Prostate gland (tissue), 2 donors: ENCODE measurements around the gene AANAT. TPM values are rescaled to one million over a fixed set of nuclear protein-coding genes. Genes with fewer than 3 reads are reported as not detected.
"Not testable (repeated sequence)": the region's sequence is repeated elsewhere in the genome, so short reads cannot be mapped to it uniquely, and the experiment has no call there.

Source experiments
- DNase-seq: peaks from one replicate; pipeline ENCODE4 v3.0.0-alpha.2; 2019; ENCODE audit warnings: low spot score
- H3K27ac ChIP-seq, 2 donors: fragments of 200-600 bp; sonication (generic); 2 replicates each; pipeline ENCODE4 v1.5.1; 2017 to 2019
- H3K27me3 ChIP-seq: fragments of 200-600 bp; sonication (generic); replicated peaks from 2 replicates; pipeline ENCODE4 v1.5.1; 2019; ENCODE audit not compliant: insufficient read depth
- H3K36me3 ChIP-seq, 2 donors: fragments of 200-600 bp; sonication (generic); 1 replicate in 1 of 2; 2 replicates in 1 of 2; pipeline versions ENCODE4 v1.5.1 to v1.8.1; 2017 to 2019
- H3K4me1 ChIP-seq: fragments of 200-600 bp; sonication (generic); replicated peaks from 2 replicates; pipeline ENCODE4 v1.5.1; 2019
- H3K4me3 ChIP-seq, 2 donors: fragments of 200-600 bp; sonication (generic); 2 replicates each; pipeline ENCODE4 v1.5.1; 2017 to 2019
- H3K9me3 ChIP-seq: fragments of 200-600 bp; sonication (generic); 2 replicates; pipeline ENCODE4 v1.5.1; 2017
- CTCF ChIP-seq, 4 experiments: fragments of 200-600 bp in 2 of 4; fragments of 450-650 bp in 2 of 4; sonication (generic) in 2 of 4; IDR thresholded peaks; 1 replicate in 3 of 4; 2 replicates in 1 of 4; pipeline ENCODE4 v1.5.1; 2016 to 2019; ENCODE audit warnings: antibody characterized with exemption in 4 of 4, mild to moderate bottlenecking in 2 of 4, moderate library complexity in 2 of 4
- POLR2A ChIP-seq: fragments of 450-650 bp; IDR thresholded peaks from one replicate; pipeline ENCODE4 v1.6.1; 2016; ENCODE audit warnings: antibody characterized with exemption, mild to moderate bottlenecking
- POLR2AphosphoS5 ChIP-seq: sonication (generic); formaldehyde crosslinking; IDR thresholded peaks from one replicate; pipeline ENCODE4 v1.6.1; 2017; ENCODE audit warnings: antibody characterized with exemption
- WGBS: methylation state at CpG from one replicate; pipeline ENCODE4 v1.1.5; 2018; 5-methylcytosine and 5-hydroxymethylcytosine counted together
- intact Hi-C: fragments of 100-400 bp; cut with DNase I; formaldehyde crosslinking; loops from one replicate; pipeline ENCODE4 v1.14.2; 2022
- total RNA-seq, 2 donors: library from RNA; depleted of rRNA; stranded (reverse); fragments of >200 nt; gene quantifications; one replicate each; pipeline ENCODE4 v1.1.0, GENCODE V29; 2016

AANAT gene
- total RNA-seq, 2 donors from 2014 or later: not detected

- no peak for DNase-seq
- no peak overlapping the region for H3K27ac ChIP-seq
- TF ChIP-seq POLR2AphosphoS5 (no peak), CTCF (IDR thresholded peaks at IDR 0.05) (no peak), POLR2A (no peak)
- H3K4me1 ChIP-seq: peaks cover 8% of the 10 kb centered on the region
- WGBS: 77% methylated on average over 8 of the region's 8 CpGs
- no peaks in the 10 kb centered on the region for H3K36me3 ChIP-seq
- H3K4me3 ChIP-seq: no peak overlapping the region
- H3K9me3 ChIP-seq: no peaks in the 10 kb centered on the region
- intact Hi-C loops: no loop called here
- no peaks in the 10 kb centered on the region for H3K27me3 ChIP-seq
These were observed 35.2 kb downstream of the AANAT start for GRCh38 chr17:76502341-76503211.

GRCh38 chr17:76504117-76504516, 36.7 kb downstream of the AANAT start:
- intact Hi-C loops: no loop called here
- no peak for TF ChIP-seq CTCF (IDR thresholded peaks at IDR 0.05)
- TF ChIP-seq POLR2AphosphoS5: no peak
- no peak for TF ChIP-seq POLR2A
- DNase-seq: no peak
- no peak overlapping the region for H3K27ac ChIP-seq
- H3K9me3 ChIP-seq: no peaks in the 10 kb centered on the region
- H3K4me1 ChIP-seq: no peaks in the 10 kb centered on the region
- H3K36me3 ChIP-seq: no peaks in the 10 kb centered on the region
- no peaks in the 10 kb centered on the region for H3K27me3 ChIP-seq
- 64% methylated on average over 7 of the region's 7 CpGs for WGBS
- no peak overlapping the region for H3K4me3 ChIP-seq

DNA sequence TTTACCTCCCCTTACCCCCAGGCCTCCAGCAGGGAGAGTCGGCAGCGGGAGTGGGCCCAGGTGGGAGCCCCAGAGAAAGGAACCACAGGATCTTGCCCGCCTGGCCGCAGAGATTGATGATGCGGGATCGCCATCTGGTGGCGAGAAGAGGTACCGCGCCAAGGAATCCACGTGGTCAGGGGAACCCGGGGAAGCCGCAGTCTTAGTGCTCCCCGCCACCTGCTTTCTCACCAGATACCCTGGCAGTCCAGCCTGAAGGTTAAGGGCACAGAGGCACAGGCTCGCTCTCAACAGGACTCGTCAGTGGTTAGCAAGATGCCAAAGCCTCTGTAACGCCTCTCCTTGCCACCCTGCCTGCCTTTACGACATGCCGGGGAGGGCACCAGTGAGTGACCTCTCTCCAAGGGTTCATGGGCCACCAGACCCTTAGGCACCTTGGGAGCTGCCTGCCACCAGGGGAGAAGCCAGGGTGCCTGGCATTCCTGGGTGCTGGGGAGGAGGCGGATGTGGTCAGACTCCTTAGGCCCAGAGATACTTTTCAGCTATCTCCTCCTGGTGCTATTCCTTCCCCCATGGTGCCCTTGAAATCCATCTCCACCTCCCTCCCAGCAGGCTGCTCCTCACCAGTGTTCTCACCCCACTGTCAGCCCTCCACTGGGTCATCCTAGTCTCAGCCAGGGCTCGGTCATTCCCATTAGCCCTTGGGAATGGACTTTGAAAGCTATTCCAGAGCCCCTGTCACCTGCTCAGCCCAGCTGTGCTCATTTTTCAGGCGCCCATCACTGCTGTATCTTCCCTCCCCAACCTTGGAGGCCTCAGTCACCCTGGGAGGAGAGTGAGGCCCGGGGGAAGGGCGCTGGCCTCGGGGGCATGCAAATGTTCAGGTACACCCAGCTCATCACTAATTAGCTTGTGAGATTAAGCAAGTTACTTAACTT, 39.3 kb downstream of the AANAT start:
- Histone ChIP-seq H3K4me3 (no peak overlapping the region), H3K27me3 (no peaks in the 10 kb centered on the region), H3K27ac (no peak overlapping the region), H3K36me3 (no peaks in the 10 kb centered on the region), H3K4me1 (no peaks in the 10 kb centered on the region), H3K9me3 (no peaks in the 10 kb centered on the region)
- TF ChIP-seq POLR2AphosphoS5 (peak; percentile 48), POLR2A (no peak), CTCF (IDR thresholded peaks at IDR 0.05) (peak; percentile 88 to 98 (median 96))
- peak; percentile 75 for DNase-seq
- intact Hi-C loops: loop anchor here (2.0 to 5.0 kb wide), 3 partner anchors 40 to 204 kb away; partner anchors contain the start of gene AANAT
- WGBS: 31% methylated on average over 24 of the region's 24 CpGs

DNA sequence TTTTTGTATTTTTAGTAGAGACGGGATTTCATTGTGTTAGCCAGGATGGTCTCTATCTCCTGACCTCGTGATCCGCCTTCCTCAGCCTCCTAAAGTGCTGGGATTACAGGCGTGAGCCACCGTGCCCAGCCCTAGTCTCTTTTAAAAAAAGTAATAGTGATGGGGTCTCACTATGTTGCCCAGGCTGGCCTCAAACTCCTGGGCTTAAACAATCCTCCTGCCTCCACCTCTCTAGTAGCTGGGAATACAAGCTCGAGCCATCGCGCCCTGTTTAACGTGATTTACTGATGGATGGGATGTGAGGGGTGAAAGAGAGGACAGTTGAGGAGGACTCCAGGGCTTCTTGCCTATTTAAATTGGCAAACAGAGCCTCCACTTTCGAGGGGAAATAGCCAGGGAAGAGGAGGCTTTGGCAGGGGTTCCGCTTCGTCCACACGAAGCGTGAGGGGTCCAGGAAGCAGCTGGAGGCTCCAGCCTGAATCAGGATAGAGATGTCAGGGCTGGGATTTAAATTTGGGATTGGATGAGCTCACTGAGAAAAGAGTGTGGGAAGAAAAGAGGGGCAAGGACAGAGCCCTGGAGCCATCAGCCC, 41.2 kb downstream of the AANAT start:
- H3K27ac ChIP-seq, H3K4me1 ChIP-seq, H3K27me3 ChIP-seq, H3K4me3 ChIP-seq, H3K36me3 ChIP-seq, DNase-seq, H3K9me3 ChIP-seq: not testable (repeated sequence)
- WGBS: 66% methylated on average over 14 of the region's 14 CpGs
- intact Hi-C loops: loop anchor here (5.0 kb wide), 2 partner anchors 101 to 206 kb away; no protein-coding TSS in a partner anchor

- TF ChIP-seq POLR2A (no peak), POLR2AphosphoS5 (no peak), CTCF (IDR thresholded peaks at IDR 0.05) (no peak)
- Histone ChIP-seq H3K36me3 (no peaks in the 10 kb centered on the region), H3K27me3 (no peaks in the 10 kb centered on the region), H3K4me1 (no peaks in the 10 kb centered on the region), H3K27ac (no peak overlapping the region), H3K9me3 (no peaks in the 10 kb centered on the region), H3K4me3 (no peak overlapping the region)
- intact Hi-C loops: no loop called here
- DNase-seq: no peak
- 14% methylated on average over 9 of the region's 9 CpGs for WGBS
These were observed 43.4 kb downstream of the AANAT start for GRCh38 chr17:76510831-76511244.
